ENCODE measurements around the gene DYRK4.

GRCh38 chr12:4628406-4628805 is 66.4 kb downstream of the DYRK4 start:
- TF ChIP-seq, protein P1, sequence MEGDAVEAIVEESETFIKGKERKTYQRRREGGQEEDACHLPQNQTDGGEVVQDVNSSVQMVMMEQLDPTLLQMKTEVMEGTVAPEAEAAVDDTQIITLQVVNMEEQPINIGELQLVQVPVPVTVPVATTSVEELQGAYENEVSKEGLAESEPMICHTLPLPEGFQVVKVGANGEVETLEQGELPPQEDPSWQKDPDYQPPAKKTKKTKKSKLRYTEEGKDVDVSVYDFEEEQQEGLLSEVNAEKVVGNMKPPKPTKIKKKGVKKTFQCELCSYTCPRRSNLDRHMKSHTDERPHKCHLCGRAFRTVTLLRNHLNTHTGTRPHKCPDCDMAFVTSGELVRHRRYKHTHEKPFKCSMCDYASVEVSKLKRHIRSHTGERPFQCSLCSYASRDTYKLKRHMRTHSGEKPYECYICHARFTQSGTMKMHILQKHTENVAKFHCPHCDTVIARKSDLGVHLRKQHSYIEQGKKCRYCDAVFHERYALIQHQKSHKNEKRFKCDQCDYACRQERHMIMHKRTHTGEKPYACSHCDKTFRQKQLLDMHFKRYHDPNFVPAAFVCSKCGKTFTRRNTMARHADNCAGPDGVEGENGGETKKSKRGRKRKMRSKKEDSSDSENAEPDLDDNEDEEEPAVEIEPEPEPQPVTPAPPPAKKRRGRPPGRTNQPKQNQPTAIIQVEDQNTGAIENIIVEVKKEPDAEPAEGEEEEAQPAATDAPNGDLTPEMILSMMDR (conservative IDR thresholded peaks at IDR 0.05; ENCODE audit: low read depth, low read length): no peak
- TF ChIP-seq RFX5 (IDR thresholded peaks at IDR 0.05; ENCODE audit: low read depth, low read length) (no peak), POLR2A (IDR thresholded peaks at IDR 0.05; ENCODE audit: low read depth, low read length) (no peak), SMC3 (IDR thresholded peaks at IDR 0.05; ENCODE audit: low read depth, low read length) (no peak), RAD21 (IDR thresholded peaks at IDR 0.05; ENCODE audit: low read length) (no peak), MAFK (IDR thresholded peaks at IDR 0.05; ENCODE audit: low read depth, low read length) (no peak), FOS (IDR thresholded peaks at IDR 0.05; ENCODE audit: low read depth, low read length) (no peak), BHLHE40 (IDR thresholded peaks at IDR 0.05; ENCODE audit: low read depth, low read length) (no peak)
- TF ChIP-seq, protein P2, sequence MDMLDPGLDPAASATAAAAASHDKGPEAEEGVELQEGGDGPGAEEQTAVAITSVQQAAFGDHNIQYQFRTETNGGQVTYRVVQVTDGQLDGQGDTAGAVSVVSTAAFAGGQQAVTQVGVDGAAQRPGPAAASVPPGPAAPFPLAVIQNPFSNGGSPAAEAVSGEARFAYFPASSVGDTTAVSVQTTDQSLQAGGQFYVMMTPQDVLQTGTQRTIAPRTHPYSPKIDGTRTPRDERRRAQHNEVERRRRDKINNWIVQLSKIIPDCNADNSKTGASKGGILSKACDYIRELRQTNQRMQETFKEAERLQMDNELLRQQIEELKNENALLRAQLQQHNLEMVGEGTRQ (IDR thresholded peaks at IDR 0.05; ENCODE audit: low read depth, low read length): no peak
- TF ChIP-seq, protein P3, sequence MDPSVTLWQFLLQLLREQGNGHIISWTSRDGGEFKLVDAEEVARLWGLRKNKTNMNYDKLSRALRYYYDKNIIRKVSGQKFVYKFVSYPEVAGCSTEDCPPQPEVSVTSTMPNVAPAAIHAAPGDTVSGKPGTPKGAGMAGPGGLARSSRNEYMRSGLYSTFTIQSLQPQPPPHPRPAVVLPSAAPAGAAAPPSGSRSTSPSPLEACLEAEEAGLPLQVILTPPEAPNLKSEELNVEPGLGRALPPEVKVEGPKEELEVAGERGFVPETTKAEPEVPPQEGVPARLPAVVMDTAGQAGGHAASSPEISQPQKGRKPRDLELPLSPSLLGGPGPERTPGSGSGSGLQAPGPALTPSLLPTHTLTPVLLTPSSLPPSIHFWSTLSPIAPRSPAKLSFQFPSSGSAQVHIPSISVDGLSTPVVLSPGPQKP (IDR thresholded peaks at IDR 0.05; ENCODE audit: borderline replicate concordance, low read depth, low read length): no peak

All from IMR-90 (cell line).